IPS DF 6.9 (cell line): ENCODE results near the gene HOXC6.

Experiments
- DNase-seq: peaks from one replicate; pipeline ENCODE4 v3.0.0-alpha.2; 2013; ENCODE audit warnings: low read depth, low spot score
- H3K27ac ChIP-seq: one replicate; pipeline ENCODE4 v1.5.1; 2013; ENCODE audit warnings: low read length, control low read depth
- H3K27me3 ChIP-seq: 2 replicates; pipeline ENCODE4 v1.6.1; 2013; ENCODE audit warnings: mild to moderate bottlenecking, low read length; ENCODE audit not compliant: control insufficient read depth, insufficient read depth
- H3K36me3 ChIP-seq: 2 replicates; pipeline ENCODE4 v1.6.1; 2013; ENCODE audit warnings: low read length; ENCODE audit not compliant: control insufficient read depth, insufficient read depth
- H3K4me1 ChIP-seq: 2 replicates; pipeline ENCODE4 v1.6.1; 2013; ENCODE audit warnings: low read length; ENCODE audit not compliant: control insufficient read depth, insufficient read depth
- H3K4me3 ChIP-seq: 2 replicates; pipeline ENCODE4 v1.5.1; 2013; ENCODE audit warnings: mild to moderate bottlenecking, low read length
- H3K9me3 ChIP-seq: 2 replicates; pipeline ENCODE4 v1.6.1; 2013; ENCODE audit warnings: low read length, inconsistent platforms; ENCODE audit not compliant: control insufficient read depth, insufficient read depth
- WGBS: extraction: QIAGEN DNeasy Blood & Tissue Kit; methylation state at CpG from one replicate; pipeline ENCODE4 v1.1.7; 2013; ENCODE audit warnings: mixed read lengths, missing lambda C conversion rate; ENCODE audit not compliant: insufficient read length, insufficient coverage; 5-methylcytosine and 5-hydroxymethylcytosine counted together

Gene HOXC6

GRCh38 chr12:53992377-53992889 is 35.8 kb upstream of the HOXC6 start:
- Histone ChIP-seq H3K36me3 (peaks cover 3% of the 10 kb centered on the region; the same call in 1 of the 2 replicates), H3K27me3 (peaks cover 100% of the 10 kb centered on the region), H3K27ac (no peak overlapping the region), H3K4me3 (no peak overlapping the region), H3K9me3 (no peaks in the 10 kb centered on the region), H3K4me1 (0 out of 2 replicates have a peak, but pooled peaks cover 4% of the 10 kb centered on the region)
- WGBS, result no CpG with 5 or more reads among the region's 7 CpGs
- no peak for DNase-seq

- no CpG with 5 or more reads among the region's 18 CpGs for WGBS
- Histone ChIP-seq H3K36me3 (peaks cover 3% of the 10 kb centered on the region; the same call in 1 of the 2 replicates), H3K4me1 (0 out of 2 replicates have a peak, but pooled peaks cover 4% of the 10 kb centered on the region), H3K27ac (no peak overlapping the region), H3K4me3 (no peak overlapping the region), H3K27me3 (peaks cover 100% of the 10 kb centered on the region), H3K9me3 (no peaks in the 10 kb centered on the region)
- no peak for DNase-seq
Observed at GRCh38 chr12:53993162-53994008, 34.9 kb upstream of the HOXC6 start.

GRCh38 chr12:53994009-53994263 is 34.3 kb upstream of the HOXC6 start:
- no peak overlapping the region for H3K27ac ChIP-seq
- H3K4me1 ChIP-seq, result 0 out of 2 replicates have a peak, but pooled peaks cover 4% of the 10 kb centered on the region
- peaks cover 100% of the 10 kb centered on the region for H3K27me3 ChIP-seq
- no peaks in the 10 kb centered on the region for H3K9me3 ChIP-seq
- WGBS, result no CpG with 5 or more reads among the region's 19 CpGs
- no peak for DNase-seq
- peaks cover 3% of the 10 kb centered on the region; the same call in 1 of the 2 replicates for H3K36me3 ChIP-seq
- H3K4me3 ChIP-seq, result no peak overlapping the region

- H3K27ac ChIP-seq, result no peak overlapping the region
- no peak for DNase-seq
- no CpG with 5 or more reads among the region's 60 CpGs for WGBS
- H3K9me3 ChIP-seq, result no peaks in the 10 kb centered on the region
- peaks cover 3% of the 10 kb centered on the region; the same call in 1 of the 2 replicates for H3K36me3 ChIP-seq
- peaks cover 100% of the 10 kb centered on the region for H3K27me3 ChIP-seq
- H3K4me1 ChIP-seq, result 0 out of 2 replicates have a peak, but pooled peaks cover 4% of the 10 kb centered on the region
- 0 out of 2 replicates have a peak overlapping the region, but pooled peaks have one; percentile 5 for H3K4me3 ChIP-seq
Observed at GRCh38 chr12:53994264-53995001, 33.8 kb upstream of the HOXC6 start.

GRCh38 chr12:53995002-53995377 is 33.2 kb upstream of the HOXC6 start:
- Histone ChIP-seq H3K36me3 (peaks cover 3% of the 10 kb centered on the region; the same call in 1 of the 2 replicates), H3K9me3 (no peaks in the 10 kb centered on the region), H3K27ac (no peak overlapping the region), H3K27me3 (peaks cover 100% of the 10 kb centered on the region), H3K4me3 (no peak overlapping the region), H3K4me1 (0 out of 2 replicates have a peak, but pooled peaks cover 4% of the 10 kb centered on the region)
- no peak for DNase-seq
- no CpG with 5 or more reads among the region's 17 CpGs for WGBS

- Histone ChIP-seq H3K4me3 (no peak overlapping the region), H3K27me3 (peaks cover 100% of the 10 kb centered on the region), H3K36me3 (peaks cover 3% of the 10 kb centered on the region; the same call in 1 of the 2 replicates), H3K4me1 (0 out of 2 replicates have a peak, but pooled peaks cover 5% of the 10 kb centered on the region), H3K27ac (no peak overlapping the region), H3K9me3 (no peaks in the 10 kb centered on the region)
- DNase-seq, result no peak
- no CpG with 5 or more reads among the region's 48 CpGs for WGBS
Observed at GRCh38 chr12:53995378-53996239, 32.6 kb upstream of the HOXC6 start.

GRCh38 chr12:53996240-53997203 is 31.7 kb upstream of the HOXC6 start:
- WGBS, result no CpG with 5 or more reads among the region's 29 CpGs
- H3K9me3 ChIP-seq, result no peaks in the 10 kb centered on the region
- DNase-seq, result no peak
- H3K36me3 ChIP-seq, result peaks cover 3% of the 10 kb centered on the region; the same call in 1 of the 2 replicates
- no peak overlapping the region for H3K4me3 ChIP-seq
- H3K27ac ChIP-seq, result no peak overlapping the region
- H3K4me1 ChIP-seq, result 0 out of 2 replicates have a peak, but pooled peaks cover 5% of the 10 kb centered on the region
- H3K27me3 ChIP-seq, result peaks cover 100% of the 10 kb centered on the region

GRCh38 chr12:53997204-53998109 is 30.8 kb upstream of the HOXC6 start:
- no CpG with 5 or more reads among the region's 35 CpGs for WGBS
- Histone ChIP-seq H3K27me3 (peaks cover 100% of the 10 kb centered on the region), H3K4me1 (0 out of 2 replicates have a peak, but pooled peaks cover 5% of the 10 kb centered on the region), H3K36me3 (peaks cover 3% of the 10 kb centered on the region; the same call in 1 of the 2 replicates), H3K9me3 (no peaks in the 10 kb centered on the region), H3K4me3 (no peak overlapping the region), H3K27ac (no peak overlapping the region)
- DNase-seq, result no peak
